Stimulated activated CD4-positive, alpha-beta T cell treated with anti-CD3 and anti-CD28 coated beads, Interleukin-2, amount 100 ng/mL, for 48 hours (primary cell): ENCODE data around the gene PLEKHA5.
"Not testable (repeated sequence)": the region's sequence is repeated elsewhere in the genome, so short reads cannot be mapped to it uniquely, and the experiment has no call there.

Source experiments
- DNase-seq, 2 donors: peaks; one replicate each; pipeline ENCODE4 v3.0.0-alpha.2; 2020

Gene PLEKHA5

GRCh38 chr12:19285793-19286448, 156.4 kb downstream of the PLEKHA5 start:
- no peak for DNase-seq

- no peak for DNase-seq
Measured at GRCh38 chr12:19287302-19287701, 157.8 kb downstream of the PLEKHA5 start.

DNA sequence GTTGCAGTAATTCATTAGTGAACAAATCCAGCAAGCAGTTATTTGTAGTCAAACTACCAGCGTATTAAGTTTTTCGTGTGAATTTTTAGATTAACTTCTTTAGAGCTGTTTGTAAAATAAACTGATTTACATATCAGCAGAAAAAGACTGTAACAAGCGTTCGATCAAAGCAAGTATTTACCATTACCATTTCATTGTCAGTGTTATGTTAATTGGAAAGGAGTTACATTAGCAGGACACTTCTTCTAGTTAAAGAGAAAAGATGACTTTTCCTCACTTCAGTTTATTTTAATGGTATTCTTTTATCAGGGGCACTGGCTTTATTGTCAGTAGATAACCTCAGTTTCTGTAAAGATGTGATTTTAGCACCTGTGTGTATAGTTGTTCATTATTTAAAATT, 158.6 kb downstream of the PLEKHA5 start:
- no peak for DNase-seq

DNA sequence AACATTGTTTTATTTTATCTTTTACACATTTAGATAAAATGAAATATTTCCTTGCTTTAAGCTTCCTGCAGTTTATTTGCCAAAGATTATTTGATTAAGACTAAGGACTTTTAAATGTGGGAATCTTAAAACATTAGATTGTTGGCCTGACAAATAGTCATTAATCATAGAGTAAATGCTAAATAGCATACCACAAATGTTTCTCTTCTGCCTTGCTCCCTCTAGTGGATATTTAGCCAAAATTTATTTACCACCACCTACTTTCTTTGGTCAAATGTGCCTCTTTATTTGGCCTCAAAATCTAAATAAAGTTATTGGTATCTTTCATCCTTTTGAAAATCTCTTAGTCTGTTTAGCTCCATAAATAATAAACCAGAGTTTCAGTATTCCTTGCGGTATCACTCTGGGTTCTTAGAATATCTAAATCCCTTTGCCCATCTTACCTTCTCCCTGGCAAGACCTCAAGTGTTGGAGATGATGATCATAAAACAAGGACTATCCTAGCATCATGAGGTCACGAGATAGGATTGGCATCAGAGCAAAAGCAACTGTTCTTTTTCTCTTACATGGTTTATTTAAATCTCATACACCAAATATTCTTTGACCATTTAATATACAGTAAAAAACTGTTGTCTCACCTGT, 159.2 kb downstream of the PLEKHA5 start:
- DNase-seq: no peak

- no peak for DNase-seq
Measured at GRCh38 chr12:19298836-19299605, 169.5 kb downstream of the PLEKHA5 start.

DNA sequence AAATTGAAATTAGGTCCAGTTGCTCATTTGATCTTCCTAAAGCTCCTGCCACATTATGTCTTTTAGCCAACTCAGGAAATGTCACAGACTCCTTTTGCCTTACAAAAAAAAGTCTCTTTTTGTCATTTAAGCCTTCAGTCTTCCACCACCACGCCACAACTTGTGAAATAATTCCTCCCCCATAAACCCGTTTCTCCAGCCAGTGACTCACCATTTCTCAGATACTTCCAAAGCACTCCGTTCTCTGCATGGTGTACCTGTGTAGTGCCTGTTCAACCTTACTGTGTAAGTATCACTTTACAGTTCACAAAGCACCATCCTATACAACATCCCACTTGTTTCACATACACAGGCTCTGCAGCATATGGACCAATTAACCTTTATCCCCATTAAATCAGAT, 170.2 kb downstream of the PLEKHA5 start:
- no peak for DNase-seq

DNA sequence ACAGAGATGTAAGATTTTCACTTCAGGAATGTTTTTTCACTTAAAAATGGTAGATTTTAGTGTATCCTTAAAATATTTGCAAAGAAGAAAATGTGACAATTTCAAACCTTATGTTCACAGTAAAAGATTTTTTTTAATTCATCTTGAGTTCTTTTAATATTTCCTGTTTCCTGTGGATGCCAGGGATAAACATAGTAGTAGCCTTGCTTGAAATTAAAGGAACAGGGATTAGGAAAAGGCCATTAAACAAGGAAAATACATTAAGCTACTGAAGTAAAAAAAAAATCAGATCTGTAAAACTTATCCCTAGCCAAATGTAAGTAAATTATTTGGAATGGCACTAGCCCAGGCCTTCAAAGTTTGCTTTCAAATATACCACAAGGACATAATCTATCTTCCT, 171.7 kb downstream of the PLEKHA5 start:
- no peak for DNase-seq

- no peak for DNase-seq
Measured at GRCh38 chr12:19301688-19302087, 172.2 kb downstream of the PLEKHA5 start.

DNA sequence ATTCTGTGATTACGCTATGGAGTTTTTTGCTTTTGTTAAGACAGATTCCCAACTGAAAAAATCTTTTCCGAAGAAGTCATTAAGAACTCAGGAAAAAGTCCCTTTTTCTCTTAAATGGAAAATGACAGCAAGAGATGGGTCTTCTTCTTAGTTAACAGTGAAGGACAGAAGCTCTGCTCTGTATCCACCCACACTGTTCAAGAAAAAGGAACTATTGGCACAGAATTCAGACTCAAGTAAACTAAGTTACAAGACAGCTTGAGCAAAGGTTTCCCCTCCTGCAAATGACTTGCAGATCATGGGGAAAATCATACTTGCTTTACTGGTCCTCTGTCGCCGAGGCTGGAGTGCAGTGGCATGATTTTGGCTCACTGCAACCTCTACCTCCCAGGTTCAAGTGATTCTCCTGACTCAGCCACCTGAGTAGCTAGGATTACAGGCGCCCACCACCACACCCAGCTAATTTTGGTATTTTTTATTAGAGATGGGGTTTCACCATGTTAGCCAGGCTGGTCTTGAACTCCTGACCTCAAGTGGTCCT, 172.6 kb downstream of the PLEKHA5 start:
- DNase-seq: no peak

DNA sequence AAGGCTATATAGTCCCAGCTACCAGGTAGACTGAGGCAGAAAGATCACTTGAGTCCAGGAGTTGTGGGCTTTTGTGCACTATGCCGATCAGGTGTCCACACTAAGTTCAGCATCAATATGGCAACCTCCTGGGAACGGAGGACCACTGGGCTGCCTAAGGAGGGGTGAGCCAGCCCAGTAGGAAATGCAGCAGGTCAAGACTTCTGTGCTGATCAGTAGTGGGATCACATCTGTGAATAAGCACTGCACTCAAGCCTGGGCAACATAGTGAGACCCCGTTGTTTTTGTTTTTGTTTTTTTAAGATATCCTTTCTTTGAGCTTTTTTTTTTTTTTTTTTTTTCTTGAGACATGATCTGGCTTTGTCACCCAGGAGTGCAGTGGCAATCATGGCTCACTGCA, 174.0 kb downstream of the PLEKHA5 start:
- DNase-seq: no peak

GRCh38 chr12:19304149-19304750, 174.7 kb downstream of the PLEKHA5 start:
- no peak for DNase-seq

GRCh38 chr12:19305621-19306020, 176.1 kb downstream of the PLEKHA5 start:
- DNase-seq: not testable (repeated sequence)

- DNase-seq: no peak
Measured at GRCh38 chr12:19306366-19306765, 176.8 kb downstream of the PLEKHA5 start.

DNA sequence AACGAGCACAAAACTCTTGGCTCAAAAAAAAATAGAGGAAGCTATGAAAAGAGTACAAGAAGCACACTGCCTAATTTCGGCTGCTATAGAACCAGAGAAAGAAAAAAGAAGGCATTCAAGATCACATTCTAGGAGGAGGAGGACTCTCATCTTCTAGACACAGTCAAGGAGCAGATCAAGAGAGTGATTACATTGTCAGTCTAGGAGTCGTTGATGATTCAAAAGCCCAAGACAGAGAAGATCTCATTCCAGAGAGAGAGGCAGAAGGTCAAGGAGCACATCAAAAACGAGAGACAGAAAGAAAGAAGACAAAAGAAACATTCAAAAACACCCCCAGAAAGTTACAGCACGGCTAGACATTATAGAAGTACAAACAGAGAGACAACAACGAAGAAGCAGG, 177.9 kb downstream of the PLEKHA5 start:
- DNase-seq: no peak

- DNase-seq: no peak
Measured at GRCh38 chr12:19311165-19311564, 181.6 kb downstream of the PLEKHA5 start.

DNA sequence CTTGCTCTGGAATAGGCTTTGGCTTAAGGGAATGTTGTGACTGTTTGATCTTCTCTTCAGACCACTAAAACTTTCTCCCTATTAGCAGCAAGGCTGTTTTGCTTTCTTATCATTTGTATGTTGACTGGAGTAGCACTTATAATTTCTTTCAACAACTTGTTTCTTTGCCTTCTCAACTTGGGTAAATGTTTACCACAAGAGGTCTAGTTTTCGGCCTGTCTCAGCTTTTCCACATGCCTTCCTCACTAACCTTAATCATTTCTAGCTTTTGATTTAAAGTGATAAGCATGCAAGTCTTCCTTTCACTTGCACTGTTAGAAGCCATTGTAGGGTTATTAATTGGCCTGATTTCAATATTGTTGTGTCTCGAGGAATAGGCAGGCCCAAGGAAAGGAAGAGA, 183.1 kb downstream of the PLEKHA5 start:
- no peak for DNase-seq

- DNase-seq: no peak
Measured at GRCh38 chr12:19316425-19316824, 186.9 kb downstream of the PLEKHA5 start.

DNA sequence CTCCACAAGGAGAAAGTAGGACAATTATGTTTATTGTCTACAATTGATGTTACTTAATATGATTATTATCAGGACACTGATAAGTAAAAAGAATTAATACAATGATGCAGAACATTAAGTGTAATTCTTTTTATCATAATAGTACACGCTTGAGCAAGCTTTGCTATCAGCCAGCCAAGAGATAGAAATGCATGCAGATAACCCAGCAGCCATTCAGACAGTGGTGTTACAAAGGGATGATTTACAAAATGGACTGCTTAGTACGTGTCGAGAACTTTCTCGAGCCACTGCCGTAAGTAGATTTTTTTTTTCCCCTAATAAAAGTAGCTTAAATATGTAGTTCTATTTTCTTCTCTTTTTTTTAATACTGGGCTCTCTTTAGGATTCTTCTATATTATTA, 192.8 kb downstream of the PLEKHA5 start:
- DNase-seq: no peak

GRCh38 chr12:19323805-19324204, 194.3 kb downstream of the PLEKHA5 start:
- no peak for DNase-seq

DNA sequence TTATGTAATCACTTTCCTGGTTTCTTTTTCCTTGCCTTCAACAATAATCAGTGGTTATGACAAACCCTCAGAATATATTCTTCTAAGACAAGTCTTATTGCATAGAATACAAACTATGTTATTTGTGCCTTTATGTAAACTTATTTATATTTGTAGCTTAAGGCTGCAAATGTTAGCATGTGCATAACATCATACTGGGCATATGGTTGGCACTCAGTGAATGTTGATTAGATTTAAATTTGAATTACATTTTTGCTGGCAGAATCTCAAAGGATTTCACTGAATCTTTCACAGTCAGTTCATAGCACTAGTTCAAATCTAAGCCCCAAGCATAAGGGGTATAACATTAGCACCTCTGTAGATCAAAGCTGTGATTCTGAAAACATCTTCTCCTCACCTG, 196.6 kb downstream of the PLEKHA5 start:
- DNase-seq: no peak

DNA sequence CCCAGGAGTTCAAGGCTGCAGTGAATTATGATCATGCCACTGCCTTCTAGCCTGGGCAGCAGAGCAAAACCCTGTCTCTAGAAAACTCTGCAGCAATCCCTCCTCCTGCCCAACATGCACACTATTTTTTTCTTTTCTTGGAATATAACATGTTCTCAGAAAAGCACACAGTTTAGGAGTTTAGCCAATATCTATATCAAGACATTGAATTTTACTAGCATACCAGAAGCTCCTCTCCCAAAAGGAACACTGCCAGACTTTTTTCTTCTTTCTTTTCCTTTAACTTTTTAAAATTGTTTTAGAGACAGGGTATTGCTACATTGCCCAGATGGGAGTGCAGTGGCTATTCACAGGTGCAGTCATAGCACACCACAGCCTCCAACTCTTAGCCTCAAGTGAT, 202.7 kb downstream of the PLEKHA5 start:
- DNase-seq: no peak

- DNase-seq: no peak
Measured at GRCh38 chr12:19338405-19338804, 208.9 kb downstream of the PLEKHA5 start.

- DNase-seq: not testable (repeated sequence)
Measured at GRCh38 chr12:19350850-19351249, 221.3 kb downstream of the PLEKHA5 start.
